GM19043 (cell line): ENCODE results near the gene LYPLA2.

Source experiments
- ATAC-seq: cut with Tn5 transposase; IDR thresholded peaks from one replicate; pipeline ENCODE4 v1.9.1; 2021; ENCODE audit warnings: low read depth; ENCODE audit not compliant: unreplicated experiment

The LYPLA2 gene

DNA sequence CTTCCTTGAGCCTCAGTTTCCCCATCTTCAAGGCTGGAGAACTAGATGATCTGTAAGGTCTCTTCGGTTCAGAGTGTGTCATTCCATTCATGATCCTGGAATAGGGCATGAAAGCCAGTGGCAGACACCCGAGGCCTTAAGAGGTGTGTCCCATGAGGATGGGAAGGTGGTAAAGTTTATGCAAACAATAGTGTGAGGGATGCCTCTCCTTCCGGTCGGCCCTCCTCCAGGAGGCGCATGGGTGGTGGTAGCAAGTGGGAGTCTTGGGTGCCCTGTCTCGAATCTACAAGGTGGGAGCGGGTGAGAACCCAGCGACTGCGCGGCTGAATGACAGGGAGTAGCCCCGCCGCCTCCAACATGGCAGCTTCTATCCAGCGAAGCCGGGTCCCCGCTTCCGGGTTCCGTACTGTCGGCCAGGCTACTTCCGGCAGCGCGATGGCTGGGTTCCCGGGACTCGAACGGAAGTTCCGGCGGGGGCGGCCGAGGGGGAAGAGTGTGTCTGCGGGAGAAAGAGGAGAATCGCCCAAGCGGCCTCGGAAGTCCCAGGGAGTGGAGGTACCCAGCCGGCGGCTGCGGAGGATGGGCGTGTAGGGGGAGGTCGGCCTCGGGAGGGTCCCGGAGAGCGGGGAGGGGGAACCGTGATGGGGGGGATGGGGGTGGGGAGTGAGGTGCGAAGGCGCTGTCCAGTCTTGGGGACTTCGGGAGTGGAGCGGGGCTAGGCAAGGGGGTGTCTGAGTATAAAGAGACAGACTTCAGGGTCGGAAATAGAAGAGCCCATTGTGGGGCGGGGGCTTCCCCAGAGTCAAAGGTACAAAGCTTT lies at the start of gene LYPLA2:
Gene LYPLA2 (plus strand): TSS at position 450 of the 820 bp plus-strand sequence. CDS start 1,538 bp downstream, outside the sequence.
- ATAC-seq, result peak; percentile 93

GRCh38 chr1:23741609-23742008 lies 49.3 kb upstream of the LYPLA2 start:
- no peak for ATAC-seq

DNA sequence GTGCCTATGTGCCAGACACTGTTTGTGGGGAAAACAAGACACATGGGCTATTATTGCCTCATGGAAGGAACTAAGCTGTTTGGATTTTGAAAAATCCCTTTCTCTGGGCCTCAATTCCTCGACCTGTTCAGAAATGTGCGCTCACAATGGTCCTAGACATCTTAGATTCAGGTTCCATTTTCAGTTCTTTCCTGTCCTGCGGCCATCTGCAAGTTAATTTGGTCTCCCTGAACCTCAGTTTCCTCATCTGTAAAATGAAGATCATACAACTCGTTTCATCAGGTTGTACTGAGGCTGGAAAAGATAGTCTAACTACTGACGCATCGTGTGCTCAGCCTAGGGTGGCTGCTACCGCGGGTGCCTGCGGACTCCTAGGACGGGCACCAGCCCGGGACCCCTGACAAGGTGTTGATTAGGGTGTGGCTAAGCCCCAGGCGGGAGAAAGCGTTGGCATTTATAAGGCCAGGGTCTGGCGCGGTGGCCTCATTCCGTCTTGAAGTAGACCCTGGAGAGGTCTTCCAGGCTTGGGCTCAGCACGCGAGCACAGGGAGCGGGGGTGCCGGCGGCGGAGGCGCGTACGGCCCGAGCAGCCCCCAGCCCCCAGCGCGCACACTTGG lies 48.2 kb upstream of the LYPLA2 start:
- ATAC-seq, result peak; percentile 19

- ATAC-seq, result peak; percentile 73
Measured at GRCh38 chr1:23743287-23744152, 47.4 kb upstream of the LYPLA2 start, which contains the start of gene ELOA. Gene ELOA, plus strand, starts transcription at chr1:23743471. Its CDS starts 33 bp downstream, at chr1:23743504.

DNA sequence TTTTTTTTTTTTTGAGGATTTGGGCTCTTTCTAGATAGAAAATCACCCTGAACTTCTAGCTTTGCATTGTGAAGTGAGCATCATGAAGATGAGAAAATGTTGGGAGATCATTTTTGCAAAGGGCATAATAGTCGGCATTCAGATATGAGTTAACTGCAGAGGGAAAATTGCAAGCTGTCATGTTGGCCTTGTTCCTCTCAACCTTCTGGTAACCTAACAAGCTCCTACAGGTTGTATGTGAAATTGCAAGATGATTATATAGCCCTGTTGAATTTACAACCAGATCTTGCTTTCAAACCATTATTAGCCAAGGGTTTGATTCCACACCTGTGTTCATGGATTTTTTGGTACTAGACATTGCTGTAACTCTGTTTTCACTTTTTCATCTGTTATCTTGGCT lies 45.4 kb upstream of the LYPLA2 start:
- ATAC-seq, result no peak

DNA sequence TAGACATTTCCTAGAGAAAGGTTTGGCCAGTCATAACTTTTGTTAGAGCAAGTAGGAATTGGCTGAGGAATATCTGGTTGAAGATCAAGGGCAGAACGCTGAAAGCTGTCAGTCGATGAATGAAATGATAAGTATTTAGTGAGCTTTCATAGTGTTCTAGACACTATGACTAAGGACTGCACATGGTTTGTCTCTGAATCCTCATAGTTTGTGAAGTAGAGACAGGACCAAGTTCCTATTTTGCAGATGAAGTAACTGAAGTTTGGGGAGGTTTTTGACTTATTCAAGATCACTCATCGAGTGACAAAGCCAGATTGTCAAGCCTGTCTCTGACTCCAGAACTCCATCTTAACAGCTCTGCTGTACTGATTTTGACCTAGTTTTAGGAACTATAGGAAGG lies 42.9 kb upstream of the LYPLA2 start:
- ATAC-seq, result no peak

DNA sequence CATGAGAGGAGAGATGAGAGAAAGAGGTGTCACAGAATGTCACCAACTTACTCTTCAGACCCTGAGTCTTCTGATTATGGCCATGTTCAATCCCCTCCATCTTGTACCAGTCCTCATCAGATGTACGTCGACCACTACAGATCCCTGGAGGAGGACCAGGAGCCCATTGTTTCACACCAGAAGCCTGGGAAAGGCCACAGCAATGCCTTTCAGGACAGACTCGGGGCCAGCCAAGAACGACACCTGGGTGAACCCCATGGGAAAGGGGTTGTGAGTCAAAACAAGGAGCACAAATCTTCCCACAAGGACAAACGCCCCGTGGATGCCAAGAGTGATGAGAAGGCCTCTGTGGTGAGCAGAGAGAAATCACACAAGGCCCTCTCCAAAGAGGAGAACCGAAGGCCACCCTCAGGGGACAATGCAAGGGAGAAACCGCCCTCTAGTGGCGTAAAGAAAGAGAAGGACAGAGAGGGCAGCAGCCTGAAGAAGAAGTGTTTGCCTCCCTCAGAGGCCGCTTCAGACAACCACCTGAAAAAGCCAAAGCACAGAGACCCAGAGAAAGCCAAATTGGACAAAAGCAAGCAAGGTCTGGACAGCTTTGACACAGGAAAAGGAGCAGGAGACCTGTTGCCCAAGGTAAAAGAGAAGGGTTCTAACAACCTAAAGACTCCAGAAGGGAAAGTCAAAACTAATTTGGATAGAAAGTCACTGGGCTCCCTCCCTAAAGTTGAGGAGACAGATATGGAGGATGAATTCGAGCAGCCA lies 39.7 kb upstream of the LYPLA2 start:
- no peak for ATAC-seq

GRCh38 chr1:23751815-23752200 lies 39.1 kb upstream of the LYPLA2 start:
- ATAC-seq, result no peak

- no peak for ATAC-seq
Measured at GRCh38 chr1:23752909-23753308, 38.0 kb upstream of the LYPLA2 start.

- ATAC-seq, result no peak
Measured at GRCh38 chr1:23756676-23757075, 34.3 kb upstream of the LYPLA2 start.

DNA sequence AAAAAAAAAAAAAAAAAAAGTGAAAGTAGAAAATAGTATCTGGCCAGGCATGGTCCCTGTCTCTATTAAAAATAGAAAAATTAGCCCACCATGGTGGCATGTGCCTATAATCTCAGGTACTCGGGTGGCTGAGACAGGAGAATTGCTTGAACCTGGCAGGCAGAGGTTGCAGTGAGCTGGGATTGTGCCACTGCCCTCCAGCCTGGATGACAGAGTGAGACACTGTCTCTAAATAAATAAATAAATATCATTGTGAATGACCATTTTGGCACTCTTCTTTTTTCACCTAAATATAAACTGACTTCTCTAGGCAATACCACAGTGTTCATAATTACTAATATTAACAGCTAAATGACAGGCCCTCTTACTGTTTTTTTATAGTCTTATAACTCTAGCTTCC lies 33.1 kb upstream of the LYPLA2 start:
- ATAC-seq, result no peak

DNA sequence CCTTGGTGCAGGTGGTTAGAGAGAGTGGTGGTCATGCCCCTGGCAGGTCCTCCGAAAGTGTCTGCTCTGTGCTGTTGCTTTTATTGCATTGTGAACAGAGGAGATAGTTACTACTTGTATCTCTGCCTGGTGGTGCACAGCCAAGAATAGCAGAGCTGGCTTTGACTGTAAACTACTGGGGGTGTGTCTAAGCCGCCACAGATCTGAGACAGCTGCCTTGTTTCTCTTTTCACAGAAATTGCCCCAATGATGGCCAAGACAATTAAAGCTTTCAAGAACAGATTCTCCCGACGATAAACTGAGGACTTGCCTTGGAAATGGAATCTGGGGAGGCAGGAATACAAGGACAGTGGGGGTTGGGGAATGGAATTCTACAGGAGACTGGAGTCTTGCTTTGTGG lies 31.7 kb upstream of the LYPLA2 start:
- ATAC-seq, result no peak

DNA sequence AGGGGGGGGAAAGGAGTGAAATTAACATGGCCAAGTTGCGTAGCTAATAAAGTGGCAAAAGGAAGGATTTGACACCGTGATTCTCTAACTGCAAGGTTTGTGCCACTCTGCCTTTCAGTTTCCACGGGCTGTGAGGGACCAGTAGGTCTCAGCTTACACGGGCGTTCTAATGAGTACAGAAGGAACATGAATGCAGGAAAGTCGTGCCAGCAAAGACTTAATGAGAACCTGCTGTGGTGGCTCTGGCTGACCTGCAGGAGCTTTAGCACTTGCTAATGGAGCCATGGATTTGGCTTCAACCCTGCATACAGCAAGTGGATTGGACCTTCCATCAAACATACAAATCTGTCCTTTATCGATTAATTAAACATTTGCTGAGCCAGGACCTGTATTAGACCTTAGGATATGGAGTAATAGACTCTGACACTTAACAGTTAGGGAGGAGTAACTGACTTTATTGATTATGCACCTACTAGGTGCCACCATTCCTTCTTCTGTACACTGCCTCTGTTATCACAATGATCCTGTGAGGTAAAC lies 27.8 kb upstream of the LYPLA2 start:
- ATAC-seq, result no peak

DNA sequence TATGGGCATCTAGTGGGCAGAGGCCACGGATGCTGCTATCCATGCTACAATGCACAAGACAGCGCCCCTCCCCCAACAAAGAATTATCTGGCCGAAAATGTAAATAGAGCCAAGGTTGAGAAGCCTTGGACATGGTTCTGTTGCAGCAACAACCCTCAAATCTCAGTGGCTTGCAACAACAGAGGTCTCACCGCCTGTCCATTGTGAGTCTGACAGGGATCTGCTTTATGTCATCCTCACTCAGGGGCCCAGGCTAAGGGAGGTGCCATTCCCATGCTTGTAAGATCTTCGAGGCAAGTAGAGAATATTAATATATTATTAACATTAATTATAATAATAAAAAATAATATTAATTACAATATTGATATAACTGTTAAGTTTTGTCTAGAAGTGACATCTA lies 22.2 kb upstream of the LYPLA2 start:
- ATAC-seq, result no peak

GRCh38 chr1:23772049-23772853 lies 18.7 kb upstream of the LYPLA2 start:
- ATAC-seq, result peak; percentile 51

- ATAC-seq, result no peak
Measured at GRCh38 chr1:23772854-23773242, 18.1 kb upstream of the LYPLA2 start.

DNA sequence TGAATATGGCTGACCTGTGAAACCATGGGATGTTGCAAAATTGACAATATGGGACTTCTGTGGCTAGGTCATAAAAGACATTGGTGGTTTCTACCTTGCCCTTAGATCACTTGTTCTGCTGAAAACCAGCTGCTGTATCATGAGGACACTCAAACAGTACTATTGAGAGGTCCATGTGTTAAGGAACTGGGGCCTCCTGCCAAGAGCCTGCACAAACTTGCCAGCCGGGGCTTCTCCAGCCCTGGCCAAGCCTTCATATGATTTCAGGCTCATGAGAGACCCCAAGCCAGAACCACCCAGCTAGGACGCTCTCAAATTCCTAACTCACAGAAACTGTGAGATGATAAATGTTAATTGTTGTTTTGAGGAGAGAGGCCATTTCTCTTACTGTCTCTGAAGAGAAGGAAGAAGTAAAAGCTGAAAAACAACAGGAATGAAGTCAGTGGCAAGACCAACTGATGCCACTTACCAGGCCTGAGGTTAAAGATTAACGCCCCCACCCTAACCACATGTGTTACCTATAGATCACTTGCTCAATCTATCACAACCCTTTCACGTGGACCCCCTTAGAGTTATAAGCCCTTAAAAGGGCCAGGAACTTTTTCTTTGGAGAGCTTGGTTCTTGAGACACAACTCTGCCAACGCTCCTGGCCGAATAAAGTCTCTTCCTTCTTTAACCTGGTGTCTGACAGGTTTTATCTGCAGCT lies 16.6 kb upstream of the LYPLA2 start:
- no peak for ATAC-seq

GRCh38 chr1:23776217-23776616 lies 14.7 kb upstream of the LYPLA2 start:
- ATAC-seq, result no peak
